Hematopoietic multipotent progenitor cell treated with erythropoietin and hydrocortisone succinate and interleukin-3 and kit ligand, for 4 days (in vitro differentiated cells): ENCODE data around the gene CCDC157.

ENCODE experiments used
- DNase-seq: peaks from one replicate; pipeline ENCODE4 v3.0.0-alpha.2; 2015

The CCDC157 gene

DNA sequence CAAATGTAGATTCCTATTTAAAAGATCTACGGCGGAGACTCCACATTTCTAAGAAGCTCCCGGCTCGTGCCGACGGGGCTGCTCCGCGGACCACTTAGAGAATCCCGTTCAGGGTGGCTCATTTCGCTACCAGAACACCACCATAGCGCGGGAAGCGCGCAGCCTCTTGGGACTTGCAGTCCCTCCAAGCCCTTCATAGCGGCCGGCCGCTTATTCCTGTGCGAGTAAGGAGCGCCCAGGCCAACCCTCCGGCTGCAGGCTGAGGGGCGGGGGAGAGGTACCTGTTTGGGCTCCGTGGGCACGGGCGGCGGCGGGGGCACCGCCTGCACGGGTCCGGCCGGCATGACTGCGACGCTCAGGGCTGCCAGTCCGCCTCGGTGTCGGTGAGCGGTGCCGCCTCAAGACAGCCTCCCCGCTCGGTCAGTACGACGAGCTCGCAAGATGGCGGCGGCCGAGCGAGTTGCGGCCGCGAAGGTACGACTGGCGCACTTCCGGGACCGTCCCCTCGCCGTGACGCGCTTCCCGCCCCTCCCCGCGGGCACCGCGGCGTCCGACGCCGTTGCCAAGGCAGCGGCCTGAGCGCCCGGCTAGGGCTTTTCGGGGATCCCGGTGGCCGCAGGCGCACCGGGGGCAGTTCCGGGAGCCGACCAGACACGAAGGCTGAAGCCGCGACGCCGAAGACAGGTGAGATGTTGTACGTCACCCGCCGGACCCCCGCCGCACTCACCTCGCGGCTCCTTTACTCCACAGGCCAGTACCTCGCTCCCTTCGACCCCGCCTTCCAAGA lies at the start of gene CCDC157, which contains the start of gene SF3A1:
TSS of gene CCDC157 (plus strand) at position 559 of the 787 bp plus-strand sequence. CDS start 8,994 bp downstream, outside the sequence.
TSS of gene SF3A1 (minus strand) at position 446 of the 787 bp plus-strand sequence. CDS start at position 344, 102 bp downstream.
- DNase-seq, result peak; percentile 97

DNA sequence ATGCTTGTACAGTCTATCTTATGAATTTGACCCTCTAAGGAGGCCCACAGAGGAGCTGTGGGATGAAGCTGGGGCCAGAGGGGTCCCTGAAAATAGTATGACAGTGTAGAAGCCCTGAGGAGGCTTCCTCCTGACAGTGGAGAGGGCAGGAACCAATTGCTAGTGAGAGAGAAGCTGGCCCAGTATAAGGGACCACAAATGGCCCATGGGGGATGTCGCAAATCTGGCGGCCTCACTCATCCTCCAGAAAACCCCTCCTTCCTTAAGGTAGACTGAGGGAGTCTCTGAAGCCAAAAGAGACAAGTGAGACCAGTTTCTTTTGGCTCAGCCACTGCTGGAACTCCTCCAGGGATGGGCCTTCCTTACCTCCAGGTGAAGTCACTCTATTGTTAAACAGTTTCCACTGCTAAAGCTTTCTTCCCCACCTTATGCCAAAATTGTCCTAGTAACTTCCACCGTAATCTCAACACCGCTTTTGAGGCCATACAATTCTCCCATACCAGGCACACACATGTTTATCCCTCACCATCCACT lies 49.7 kb upstream of the CCDC157 start:
- DNase-seq, result no peak

DNA sequence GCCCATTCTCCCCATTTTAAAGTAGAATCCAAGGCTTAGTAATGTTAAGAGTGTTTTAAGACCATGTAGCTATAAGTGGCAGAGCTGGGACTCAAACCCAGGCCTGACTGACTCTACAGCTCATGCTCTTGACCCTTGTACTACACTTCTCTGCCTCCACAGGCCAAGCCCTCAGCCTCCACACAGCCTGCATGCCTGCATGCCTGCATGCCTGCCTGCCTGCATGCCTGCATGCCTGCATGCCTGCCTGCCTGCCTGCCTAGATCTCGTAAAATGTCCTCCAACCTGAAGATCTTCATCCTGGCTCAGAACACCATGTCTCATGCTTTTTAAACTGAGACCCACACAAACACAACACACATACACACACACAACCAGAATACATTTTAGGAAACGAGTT lies 48.7 kb upstream of the CCDC157 start:
- no peak for DNase-seq

DNA sequence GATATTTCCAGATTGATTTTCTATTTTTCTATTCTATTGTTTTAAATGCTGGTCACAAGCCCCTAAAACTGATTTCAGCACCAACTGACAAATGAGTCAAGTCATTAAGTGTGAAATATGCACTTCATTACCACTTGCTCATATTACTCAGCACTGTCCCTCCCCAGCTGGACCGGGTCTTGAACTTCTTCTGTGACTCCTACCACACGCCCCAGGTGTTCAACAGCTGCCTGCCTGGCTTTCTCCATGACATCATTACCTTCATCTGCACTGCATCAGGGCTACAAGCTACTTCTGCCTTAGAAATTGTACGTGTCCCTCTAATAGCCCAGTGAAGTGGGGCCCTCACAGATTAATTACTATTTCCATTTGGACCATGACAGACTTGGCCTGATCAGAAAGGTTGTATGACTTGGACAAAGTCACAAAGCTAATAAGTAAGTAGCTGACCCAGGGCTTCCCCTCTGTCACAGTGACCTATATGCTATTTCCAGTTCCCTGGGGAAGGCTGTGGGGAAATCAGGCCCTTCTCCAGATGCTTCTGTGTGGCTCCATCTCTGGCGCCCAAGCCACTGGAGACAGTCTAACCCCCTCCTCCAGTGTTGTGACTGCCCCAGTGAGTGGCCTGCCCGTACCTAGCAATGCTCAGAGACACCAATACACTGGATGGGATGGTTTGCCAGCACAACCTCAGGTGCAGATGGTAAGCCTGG lies 48.1 kb upstream of the CCDC157 start:
- peak; percentile 34 for DNase-seq

DNA sequence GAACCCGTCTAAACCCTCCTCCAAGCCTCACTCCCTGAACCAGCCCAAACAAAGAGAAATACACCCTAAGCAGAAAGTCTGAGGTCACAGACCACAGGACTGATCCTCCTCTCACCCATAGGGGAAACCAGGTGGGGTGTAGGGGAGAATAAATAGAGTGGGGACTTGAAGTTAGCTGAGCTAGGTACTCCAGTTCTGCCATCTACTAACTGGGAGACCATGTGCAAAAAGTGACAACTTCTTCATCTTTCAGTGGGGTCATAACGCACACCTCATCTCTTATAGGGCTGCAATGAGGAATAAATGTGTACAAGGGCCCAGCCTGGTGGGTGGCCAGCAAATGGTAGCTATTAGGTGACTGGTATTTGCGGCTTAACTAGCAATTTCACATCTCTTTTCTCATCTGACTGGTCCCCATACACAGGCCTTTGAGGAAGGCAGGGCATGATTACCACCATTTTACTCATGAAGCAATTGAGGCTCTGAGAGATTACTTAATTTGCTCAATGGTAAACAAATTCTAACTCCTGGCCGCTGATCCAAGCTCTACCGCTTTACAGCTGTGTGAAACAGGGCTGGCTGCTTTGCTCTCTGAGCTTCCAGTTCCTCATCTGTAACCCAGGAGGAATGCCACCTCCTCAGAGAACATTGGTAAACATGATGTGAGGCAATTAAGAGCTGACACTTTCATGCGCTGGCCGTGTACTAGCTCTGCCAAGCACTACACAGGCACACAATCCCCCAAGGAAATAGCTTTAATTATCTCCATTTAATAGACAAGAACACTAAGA lies 46.7 kb upstream of the CCDC157 start:
- peak; percentile 64 for DNase-seq

DNA sequence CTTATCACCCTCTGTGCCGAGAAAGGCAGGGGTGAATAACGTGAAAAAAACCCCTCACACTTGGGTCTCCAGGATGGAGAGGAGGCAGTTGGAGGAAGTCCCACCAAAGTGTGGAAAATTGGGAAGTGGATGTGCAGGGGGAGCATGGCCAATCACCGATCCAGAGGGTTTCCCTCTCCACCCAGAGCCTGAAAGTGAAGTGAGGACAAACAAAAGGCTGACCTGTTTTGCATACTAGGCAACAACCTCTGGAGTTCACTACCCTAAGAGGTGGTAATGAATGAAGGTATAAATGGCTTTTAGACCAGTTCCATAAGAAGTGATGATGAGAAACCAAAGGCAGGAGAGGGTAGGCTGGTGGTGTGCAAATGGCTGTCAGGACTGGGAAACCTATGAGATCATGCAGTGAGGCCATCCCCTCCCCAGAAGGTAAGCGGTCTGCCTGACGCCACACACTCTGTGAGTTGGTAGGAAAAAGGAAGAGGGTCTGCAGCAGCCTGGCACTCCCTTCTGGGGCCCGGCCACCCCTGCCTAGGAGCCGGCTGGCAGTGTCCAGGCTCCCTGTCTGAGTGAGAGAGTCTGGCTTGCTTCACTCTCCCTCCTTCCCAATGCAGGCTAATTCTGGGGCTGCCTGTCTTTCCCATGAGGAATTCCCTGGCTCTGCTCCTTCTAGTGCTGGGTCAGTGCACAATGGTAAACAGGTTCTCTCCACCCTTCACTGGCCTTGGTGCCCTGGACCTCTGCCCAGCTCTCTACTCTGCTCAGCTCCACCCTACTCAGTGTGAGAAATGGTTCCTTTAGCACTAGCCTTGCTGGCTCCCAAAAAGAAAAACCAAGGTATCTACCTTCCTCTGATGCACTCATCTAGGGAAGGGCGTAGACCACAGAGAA lies 45.7 kb upstream of the CCDC157 start:
- DNase-seq, result no peak

DNA sequence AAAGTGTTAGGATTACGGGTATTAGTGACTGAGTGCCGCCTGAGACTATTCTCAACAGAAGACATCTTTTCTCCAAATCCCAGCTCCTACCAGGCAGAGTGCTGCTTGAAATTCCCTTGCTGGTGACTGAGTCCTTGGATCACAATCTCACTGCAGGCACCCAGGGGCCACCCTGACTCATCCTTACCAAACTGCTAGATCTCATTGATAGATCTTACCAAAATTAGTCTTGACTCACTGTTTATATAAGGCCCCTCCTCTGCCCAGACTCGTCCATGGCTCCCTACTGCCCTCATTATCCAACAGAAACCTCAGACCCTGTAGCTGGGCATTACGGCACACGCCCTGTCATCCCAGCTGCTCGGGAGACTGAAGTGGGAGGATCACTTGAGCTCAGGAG lies 44.8 kb upstream of the CCDC157 start:
- DNase-seq, result no peak

DNA sequence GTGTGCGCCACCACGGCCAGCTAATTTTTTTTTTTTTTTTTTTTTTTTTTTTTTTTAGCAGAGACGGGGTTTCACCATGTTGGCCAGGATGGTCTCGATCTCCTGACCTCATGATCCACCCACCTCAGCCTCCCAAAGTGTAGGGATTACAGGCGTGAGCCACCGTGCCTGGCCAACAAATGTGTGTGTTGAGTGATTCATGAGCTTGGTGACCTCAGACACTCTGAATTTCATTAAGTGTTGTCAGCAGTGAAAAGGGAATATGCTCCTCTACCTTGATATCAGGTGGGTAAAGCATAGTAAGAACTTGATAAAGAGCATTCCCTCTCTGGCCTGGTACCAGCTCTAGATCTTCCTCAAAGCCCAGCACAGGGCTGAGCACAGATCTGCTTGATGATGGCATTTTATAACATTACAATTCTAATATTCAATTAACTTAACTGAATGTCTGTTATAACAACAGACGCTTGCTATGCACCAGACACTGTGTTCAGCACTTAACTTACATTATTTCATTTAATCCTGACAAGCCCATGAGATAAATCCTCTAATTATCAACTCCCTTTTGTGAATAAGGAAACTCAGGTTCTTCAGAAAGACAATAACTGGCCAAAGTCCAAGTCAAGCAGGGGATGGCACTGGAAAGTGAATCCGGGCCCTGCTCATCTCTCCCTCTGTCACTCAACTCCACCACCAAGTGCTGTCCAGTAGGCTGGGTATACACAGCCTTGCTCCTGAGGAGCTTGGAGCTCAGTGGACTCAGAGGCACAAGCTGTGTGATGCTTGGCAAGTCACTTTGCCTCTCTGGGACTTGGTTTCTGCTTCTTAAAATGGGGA lies 43.1 kb upstream of the CCDC157 start:
- DNase-seq, result no peak

DNA sequence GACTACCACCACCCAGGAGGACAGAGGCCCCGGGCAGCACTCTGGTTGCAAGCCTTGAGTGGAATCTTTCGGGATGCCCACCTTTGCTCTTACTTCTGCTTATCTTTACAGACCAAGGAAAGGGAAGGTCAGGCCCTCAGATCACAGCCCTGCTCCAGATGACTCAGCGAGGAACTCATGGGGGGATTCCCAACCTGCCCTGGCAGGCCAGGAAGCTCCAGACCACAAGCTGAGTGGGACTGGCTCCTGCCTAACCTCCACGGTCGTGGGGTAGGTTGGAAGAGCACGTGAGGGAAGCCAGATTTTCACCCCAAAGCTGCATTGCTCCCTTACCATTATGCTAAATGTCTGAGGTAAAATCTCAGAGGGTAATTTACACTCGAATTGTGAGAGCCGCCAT lies 41.9 kb upstream of the CCDC157 start:
- peak; percentile 42 for DNase-seq

DNA sequence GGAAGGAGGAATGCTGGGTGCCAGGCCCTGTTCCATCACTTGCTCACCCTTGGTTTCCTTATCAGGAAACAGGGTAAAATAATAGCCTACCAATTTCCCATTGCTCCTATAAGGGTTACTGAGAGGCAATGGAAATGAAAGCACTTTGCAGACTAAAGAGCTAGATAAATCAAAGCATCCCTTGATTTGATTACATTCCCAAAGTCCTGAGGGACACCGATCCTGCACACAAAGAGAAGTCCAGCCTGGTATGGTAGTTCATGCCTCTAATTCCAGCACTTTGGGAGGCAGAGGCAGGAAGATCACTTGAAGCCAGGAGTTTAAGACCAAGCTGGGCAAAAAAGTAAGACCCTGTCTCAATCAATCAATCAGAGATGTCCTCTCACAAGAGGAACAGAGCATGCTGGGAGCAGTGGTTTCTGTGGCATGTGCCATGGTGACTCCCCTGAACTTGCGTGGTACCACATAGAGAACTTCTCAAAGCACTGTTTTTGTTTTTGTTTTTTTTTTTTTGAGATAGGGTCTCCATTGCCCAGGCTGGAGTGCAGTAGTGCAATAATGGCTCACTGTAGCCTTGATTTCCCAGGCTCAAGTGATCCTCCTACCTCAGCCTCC lies 40.7 kb upstream of the CCDC157 start:
- DNase-seq, result no peak

DNA sequence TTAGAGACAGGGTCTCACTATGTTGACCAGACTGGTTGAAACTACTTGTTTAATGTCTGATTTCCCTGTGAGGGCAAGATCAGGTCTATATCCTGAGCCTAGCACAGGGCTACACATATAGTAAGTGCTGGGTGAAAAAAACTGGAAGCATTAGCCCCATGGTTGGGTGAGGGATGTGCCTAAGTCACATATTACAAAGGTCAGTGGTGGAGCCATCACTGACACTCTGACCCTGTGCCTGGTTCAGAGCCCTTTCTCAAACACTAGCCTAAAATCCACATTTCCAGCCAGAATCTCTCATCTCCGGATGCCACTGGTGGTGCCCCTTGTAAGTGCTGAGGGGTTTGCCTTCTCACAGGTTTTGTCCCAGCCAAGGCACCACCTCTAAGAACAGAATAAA lies 39.0 kb upstream of the CCDC157 start:
- DNase-seq, result no peak

DNA sequence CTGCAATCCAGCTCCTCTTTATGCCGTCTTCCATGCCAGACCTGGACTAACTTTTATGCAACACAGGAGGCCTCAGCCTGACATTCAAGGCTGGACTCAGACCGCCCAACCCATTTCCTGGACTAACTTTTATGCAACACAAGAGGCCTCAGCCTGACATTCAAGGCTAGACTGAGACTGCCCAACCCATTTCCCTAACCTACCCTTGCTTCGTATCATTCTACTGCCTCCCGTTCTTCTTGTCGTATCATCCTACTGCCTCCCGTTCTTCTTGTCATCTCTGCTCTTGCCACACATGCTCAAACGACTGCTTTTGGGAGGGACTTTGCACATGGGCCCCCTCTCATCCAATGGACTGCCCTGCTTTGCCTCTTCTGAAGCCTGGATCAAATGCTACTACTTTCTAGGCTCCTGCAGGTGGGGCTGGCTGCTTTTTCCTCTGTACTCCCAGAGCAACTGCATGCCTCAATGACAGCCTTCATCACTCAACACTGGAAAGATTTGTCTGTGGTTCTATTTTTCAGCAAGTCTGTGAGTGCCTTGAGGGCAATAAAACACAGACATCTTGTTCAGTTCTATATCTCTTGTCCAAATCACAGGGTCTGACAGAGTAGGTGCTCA lies 37.9 kb upstream of the CCDC157 start:
- DNase-seq, result no peak

DNA sequence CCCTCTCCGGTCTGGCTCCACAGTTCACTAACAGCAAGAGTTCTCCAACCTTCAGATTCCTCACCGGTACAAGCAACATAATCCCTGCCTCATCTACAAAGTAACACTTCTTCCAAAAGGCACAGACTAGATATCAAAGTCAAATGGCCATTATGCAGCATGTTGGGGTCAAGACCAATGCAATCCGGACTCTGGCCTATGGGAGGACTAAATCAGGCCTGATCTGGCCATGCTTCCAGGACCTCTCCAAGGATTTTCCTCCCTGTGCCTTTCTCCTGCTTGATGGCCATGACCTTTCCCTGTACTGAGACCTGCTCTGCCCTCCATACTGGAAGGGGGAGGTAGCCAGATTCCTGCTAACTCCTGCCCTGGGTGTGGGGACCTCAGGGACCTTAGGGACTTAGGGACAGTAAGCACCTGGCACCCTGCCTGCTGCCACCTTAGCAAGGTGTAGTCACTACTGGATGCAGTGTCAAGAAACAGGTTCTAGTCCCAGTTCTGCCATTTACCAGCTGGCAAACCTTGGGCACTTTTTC lies 36.7 kb upstream of the CCDC157 start:
- no peak for DNase-seq

DNA sequence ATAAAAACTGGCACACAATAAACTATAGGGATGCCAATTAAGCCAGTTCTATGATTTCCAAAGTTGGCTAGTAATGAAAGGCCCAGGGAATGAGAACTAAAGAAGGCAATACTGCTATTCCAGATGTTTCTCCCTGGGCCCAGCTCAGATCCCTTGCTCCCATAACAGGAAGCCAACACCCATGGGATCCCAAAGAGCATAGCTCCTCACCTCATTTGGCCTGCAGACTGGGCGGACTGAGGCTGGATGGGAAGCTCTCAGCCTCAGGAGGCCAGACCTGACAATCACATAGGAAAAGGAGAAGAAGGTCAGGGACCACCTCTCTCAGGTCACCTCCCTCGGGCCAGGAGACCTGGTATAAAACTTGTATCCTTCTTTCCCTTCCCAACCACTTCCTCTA lies 35.3 kb upstream of the CCDC157 start:
- DNase-seq, result no peak

DNA sequence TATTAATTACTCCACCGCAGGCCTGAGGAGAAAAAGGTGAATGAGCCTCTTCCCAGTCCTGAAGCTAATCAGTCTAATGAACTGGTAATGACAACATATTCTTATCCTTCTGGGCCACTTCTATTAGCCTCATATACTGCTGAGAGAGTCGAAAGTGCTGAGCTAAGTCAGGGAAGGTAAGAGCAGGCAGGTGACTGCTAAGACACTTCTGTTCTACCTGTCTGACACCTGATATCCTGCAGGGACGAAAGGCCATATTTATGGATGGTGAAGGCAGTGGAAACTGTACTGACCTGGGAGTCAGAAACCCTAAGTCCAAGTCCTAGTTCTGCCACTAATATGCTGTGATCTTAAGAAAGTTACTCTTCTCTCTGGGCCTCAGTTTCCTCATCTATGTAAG lies 33.6 kb upstream of the CCDC157 start:
- no peak for DNase-seq

DNA sequence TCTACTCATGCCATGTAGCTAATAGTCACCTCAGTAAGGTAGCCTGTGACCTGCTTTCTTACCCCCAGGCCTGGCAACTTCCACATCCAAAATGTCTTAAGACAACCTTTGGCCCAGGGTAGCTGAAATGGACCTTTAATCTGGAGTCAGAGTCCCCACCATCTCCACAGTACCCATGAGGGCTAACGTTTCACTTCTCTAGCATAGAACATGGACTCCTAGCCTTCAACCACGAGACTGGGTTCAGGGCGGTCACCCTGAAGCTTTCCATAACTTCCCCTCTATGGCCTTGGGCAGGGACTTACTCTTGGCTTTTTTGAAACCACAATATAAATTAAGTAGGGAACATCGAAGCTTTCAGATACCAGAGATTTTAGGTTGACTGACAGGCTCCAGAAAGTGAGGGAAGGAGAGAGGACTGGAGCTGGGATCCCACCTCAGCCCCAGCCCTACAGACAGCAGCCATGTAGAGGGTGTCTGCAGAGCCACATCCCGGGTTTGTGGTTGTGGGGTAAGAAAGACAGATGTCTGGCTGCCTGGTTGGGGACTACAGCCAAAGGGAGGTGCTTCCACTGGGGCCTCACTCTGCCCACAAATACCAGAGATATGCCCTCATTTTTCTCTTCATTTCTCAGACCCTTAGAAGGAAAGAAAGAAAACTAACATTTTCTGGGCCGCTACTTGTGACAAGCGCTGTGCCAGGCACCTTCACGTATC lies 32.6 kb upstream of the CCDC157 start:
- DNase-seq, result peak; percentile 88

DNA sequence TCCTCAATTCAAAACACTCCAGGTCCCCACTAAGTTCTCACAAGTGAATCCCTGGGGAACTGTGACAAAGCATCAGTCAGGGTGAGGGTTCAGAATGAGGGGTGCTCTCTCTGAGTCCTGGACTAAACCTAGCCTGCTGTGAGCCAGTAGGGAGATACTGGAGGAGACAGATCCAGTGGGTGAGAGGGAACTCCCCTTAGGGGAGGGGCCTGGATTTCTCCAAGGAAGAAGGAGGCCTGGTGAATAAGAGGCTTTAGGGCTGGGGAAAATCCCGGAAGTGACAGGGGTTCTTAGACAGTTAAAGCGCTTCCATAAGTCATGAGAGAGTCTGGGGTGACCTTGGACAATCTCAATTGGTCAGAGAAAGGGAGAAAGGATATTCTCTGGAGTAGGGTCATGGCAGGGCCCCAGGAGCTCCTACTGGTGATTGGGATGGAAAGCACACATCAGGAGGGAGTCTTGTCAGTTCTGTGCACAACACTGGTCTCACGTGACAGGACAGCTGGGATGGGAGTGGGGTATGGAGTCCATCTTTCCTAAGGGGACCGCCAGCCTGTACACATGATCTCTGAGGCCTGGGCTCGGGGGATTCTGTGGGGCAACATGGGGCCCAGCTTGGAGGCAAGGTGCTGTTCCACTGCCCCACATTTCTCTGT lies 31.6 kb upstream of the CCDC157 start:
- DNase-seq, result no peak

DNA sequence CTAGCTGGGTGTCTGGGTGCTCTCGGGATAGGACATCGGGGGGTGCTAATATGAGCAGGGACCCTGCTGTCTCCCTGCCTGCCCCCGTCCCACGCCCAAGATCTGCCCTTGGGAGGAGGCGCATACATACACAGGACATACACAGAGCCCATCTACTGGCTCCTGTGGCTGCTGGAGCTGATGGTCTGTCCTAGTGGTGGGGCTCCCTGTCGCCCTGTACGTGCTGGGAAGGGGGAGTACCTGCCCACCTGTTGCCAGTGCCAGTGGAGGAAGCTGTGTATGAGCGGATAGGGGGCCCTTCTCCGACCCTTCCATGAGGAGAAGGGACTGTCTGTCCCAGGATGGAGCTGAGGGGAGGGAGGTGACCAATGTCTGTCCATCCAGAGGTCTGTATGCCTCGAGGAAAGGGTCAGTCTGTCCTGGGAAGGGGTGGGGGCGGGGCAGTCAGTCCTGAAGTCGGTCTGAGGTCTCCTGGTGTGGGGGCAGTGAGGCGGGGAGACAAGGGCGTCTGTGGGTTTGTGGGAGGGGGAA lies 31.0 kb upstream of the CCDC157 start:
- DNase-seq, result no peak
